Erythroblast (primary cell): ENCODE measurements around the gene A3GALT2.

Experiments used
- GATA1 ChIP-seq: IDR thresholded peaks from 2 replicates; pipeline ENCODE4 v1.6.1; 2011; ENCODE audit warnings: low read depth, mild to moderate bottlenecking, control low read depth, low read length, moderate library complexity
- POLR2A ChIP-seq: IDR thresholded peaks from 2 replicates; pipeline ENCODE4 v1.6.1; 2011; ENCODE audit warnings: mild to moderate bottlenecking, low read length

GRCh38 chr1:33369081-33369480 is 48.2 kb upstream of the A3GALT2 start:
- TF ChIP-seq POLR2A (no peak), GATA1 (no peak)
